Gastroesophageal sphincter (tissue), 3 donors: ENCODE data around the gene NPHP4.

Experiments used
- EP300 ChIP-seq: sonication (generic); formaldehyde crosslinking; IDR thresholded peaks from one replicate; pipeline ENCODE4 v1.6.1; 2017; ENCODE audit warnings: antibody characterized with exemption, mild to moderate bottlenecking
- POLR2A ChIP-seq, 2 donors: fragments of 450-650 bp; IDR thresholded peaks; one replicate each; pipeline ENCODE4 v1.6.1; 2017; ENCODE audit warnings: antibody characterized with exemption in 2 of 2, mild to moderate bottlenecking in 2 of 2, moderate library complexity in 1 of 2
- POLR2AphosphoS5 ChIP-seq: sonication (generic); formaldehyde crosslinking; IDR thresholded peaks from one replicate; pipeline ENCODE4 v1.6.1; 2017; ENCODE audit warnings: antibody characterized with exemption
- TF ChIP-seq, protein P1 (sequence below), 4 experiments: fragments of 200-600 bp in 2 of 4; fragments of 450-650 bp in 2 of 4; sonication (generic) in 1 of 4; IDR thresholded peaks; one replicate each; pipeline ENCODE4 v1.5.1; 2017 to 2019; ENCODE audit warnings: antibody characterized with exemption in 4 of 4, mild to moderate bottlenecking in 2 of 4, moderate library complexity in 2 of 4

DNA sequence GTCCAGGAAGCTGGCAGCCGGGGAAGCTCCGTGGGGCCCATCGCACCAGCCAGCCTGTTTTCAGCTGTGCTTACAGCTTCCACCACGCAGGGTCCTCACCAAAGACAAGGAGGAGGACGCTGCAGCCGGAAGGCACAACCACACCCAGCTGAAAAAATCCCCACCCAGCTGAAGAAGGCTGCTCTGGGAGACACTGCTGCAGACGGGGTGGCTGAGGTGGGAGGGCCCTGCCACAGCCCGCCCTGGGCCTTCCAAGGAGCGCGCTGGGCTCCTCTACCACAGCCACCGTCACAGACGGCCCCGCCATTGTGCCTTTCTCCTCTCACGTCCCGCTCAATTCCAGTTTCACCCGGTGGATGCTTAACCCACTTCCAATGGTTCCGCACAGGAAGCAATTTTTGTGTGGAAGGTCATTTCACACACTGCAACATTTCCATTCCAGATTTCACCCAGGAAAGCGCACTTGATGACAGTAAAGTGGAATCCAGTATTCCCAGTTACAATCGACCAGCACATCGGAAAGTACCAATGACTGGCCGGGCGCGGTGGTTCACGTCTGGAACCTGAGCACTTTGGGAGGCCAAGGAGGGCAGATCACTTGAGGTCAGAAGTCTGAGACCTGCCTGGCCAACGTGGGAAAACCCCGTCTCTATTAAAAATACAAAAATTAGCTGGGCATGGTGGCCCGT lies 47.9 kb downstream of the NPHP4 start:
- TF ChIP-seq, protein P1, sequence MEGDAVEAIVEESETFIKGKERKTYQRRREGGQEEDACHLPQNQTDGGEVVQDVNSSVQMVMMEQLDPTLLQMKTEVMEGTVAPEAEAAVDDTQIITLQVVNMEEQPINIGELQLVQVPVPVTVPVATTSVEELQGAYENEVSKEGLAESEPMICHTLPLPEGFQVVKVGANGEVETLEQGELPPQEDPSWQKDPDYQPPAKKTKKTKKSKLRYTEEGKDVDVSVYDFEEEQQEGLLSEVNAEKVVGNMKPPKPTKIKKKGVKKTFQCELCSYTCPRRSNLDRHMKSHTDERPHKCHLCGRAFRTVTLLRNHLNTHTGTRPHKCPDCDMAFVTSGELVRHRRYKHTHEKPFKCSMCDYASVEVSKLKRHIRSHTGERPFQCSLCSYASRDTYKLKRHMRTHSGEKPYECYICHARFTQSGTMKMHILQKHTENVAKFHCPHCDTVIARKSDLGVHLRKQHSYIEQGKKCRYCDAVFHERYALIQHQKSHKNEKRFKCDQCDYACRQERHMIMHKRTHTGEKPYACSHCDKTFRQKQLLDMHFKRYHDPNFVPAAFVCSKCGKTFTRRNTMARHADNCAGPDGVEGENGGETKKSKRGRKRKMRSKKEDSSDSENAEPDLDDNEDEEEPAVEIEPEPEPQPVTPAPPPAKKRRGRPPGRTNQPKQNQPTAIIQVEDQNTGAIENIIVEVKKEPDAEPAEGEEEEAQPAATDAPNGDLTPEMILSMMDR (IDR thresholded peaks at IDR 0.05): no peak
- TF ChIP-seq POLR2A (IDR thresholded peaks at IDR 0.05) (no peak), POLR2AphosphoS5 (no peak), EP300 (no peak)
